GM12878 (cell line): ENCODE results near the gene CTNNBL1. TPM values are rescaled to one million over a fixed set of nuclear protein-coding genes. Genes with fewer than 3 reads are reported as not detected.

Experiments used
- ATAC-seq: fragments of 200-7000 bp; cut with Tn5 transposase; 3 replicates; pipeline ENCODE4 v1.9.1; 2020; ENCODE audit warnings: mild to moderate bottlenecking, moderate library complexity
- BruUV-seq: library from RNA; stranded (reverse); fragments of 400-500 nt; replicated peaks from 2 replicates; lab custom pipeline; 2021; lab: Mats Ljungman, UMichigan
- CTCF ChIA-PET: fragments of 300-600 bp; sonication (Branson Sonifier 250); formaldehyde crosslinking; extraction: SDS; loops from one replicate; lab custom pipeline; 2021; ENCODE audit warnings: inconsistent platforms; lab: Yijun Ruan, JAX
- POLR2A ChIA-PET: fragments of 350-600 bp; formaldehyde crosslinking; extraction: SDS; loops from one replicate; lab custom pipeline; 2021; ENCODE audit warnings: inconsistent platforms; lab: Charles Lee
- RAD21 ChIA-PET: fragments of 300-600 bp; sonication (Branson Sonifier 250); formaldehyde crosslinking; loops from one replicate; lab custom pipeline; 2023; ENCODE audit warnings: antibody characterized with exemption; ENCODE audit not compliant: unreplicated experiment; lab: Charles Lee
- SMC1A ChIA-PET: fragments of 300-600 bp; sonication (Branson Sonifier 250); formaldehyde crosslinking; loops from one replicate; lab custom pipeline; 2023; ENCODE audit not compliant: unreplicated experiment, uncharacterized antibody; lab: Charles Lee
- DNase-seq: peaks from one replicate; pipeline ENCODE4 v3.0.0-alpha.2; 2011; ENCODE audit warnings: low read depth, low spot score
- FAIRE-seq: peaks from 3 replicates; lab custom pipeline; 2011; peaks lifted over from hg19 to GRCh38; lab: Jason Lieb, UNC
- H2AFZ ChIP-seq: 2 replicates; pipeline ENCODE4 v1.6.0; 2011; ENCODE audit warnings: low read depth, low read length, control low read depth; ENCODE audit not compliant: control insufficient read depth
- H3K27ac ChIP-seq: 2 replicates; pipeline ENCODE4 v1.5.1; 2011; ENCODE audit warnings: control low read depth; ENCODE audit not compliant: control insufficient read depth, insufficient read depth
- H3K27me3 ChIP-seq, 2 experiments: replicated peaks in 1 of 2; 2 replicates each; pipeline versions ENCODE4 v1.6.0 to v1.6.1; 2011; ENCODE audit warnings: low read length in 1 of 2; ENCODE audit not compliant: control insufficient read depth in 2 of 2, insufficient read depth in 2 of 2
- H3K36me3 ChIP-seq, 2 experiments: 2 replicates each; pipeline ENCODE4 v1.5.1; 2011; ENCODE audit warnings: low read length in 1 of 2; ENCODE audit not compliant: control insufficient read depth in 2 of 2, insufficient read depth in 2 of 2
- H3K4me1 ChIP-seq: 2 replicates; pipeline ENCODE4 v1.6.1; 2011; ENCODE audit warnings: mild to moderate bottlenecking, low read length, moderate library complexity, mixed read lengths; ENCODE audit not compliant: control insufficient read depth, insufficient read depth
- H3K4me2 ChIP-seq: 2 replicates; pipeline ENCODE4 v1.6.0; 2011; ENCODE audit warnings: control low read depth; ENCODE audit not compliant: control insufficient read depth, insufficient read depth
- H3K4me3 ChIP-seq: fragments of 200-600 bp; sonication (generic); 2 replicates; pipeline ENCODE4 v1.5.1; 2016
- H3K79me2 ChIP-seq: 2 replicates; pipeline ENCODE4 v1.6.0; 2011; ENCODE audit warnings: low read length; ENCODE audit not compliant: control insufficient read depth, insufficient read depth
- H3K9ac ChIP-seq: 2 replicates; pipeline ENCODE4 v1.8.0; 2011; ENCODE audit warnings: low read length, control low read depth, mixed read lengths; ENCODE audit not compliant: control insufficient read depth, insufficient read depth
- H3K9me3 ChIP-seq: replicated peaks from 3 replicates; pipeline ENCODE4 v1.5.1; 2011; ENCODE audit warnings: mild to moderate bottlenecking, low read length; ENCODE audit not compliant: control insufficient read depth, insufficient read depth
- H4K20me1 ChIP-seq: 2 replicates; pipeline ENCODE4 v1.6.0; 2011; ENCODE audit not compliant: control insufficient read depth, insufficient read depth
- GABPA ChIP-seq: IDR thresholded peaks from 2 replicates; pipeline ENCODE4 v1.6.1; 2014; ENCODE audit warnings: antibody characterized with exemption, low read depth, mild to moderate bottlenecking, inconsistent platforms
- HDGF ChIP-seq: fragments of 450-650 bp; IDR thresholded peaks from 2 replicates; pipeline ENCODE4 v1.6.1; 2016; ENCODE audit warnings: antibody characterized with exemption
- MYB ChIP-seq: fragments of 150-350 bp; IDR thresholded peaks from 2 replicates; pipeline ENCODE4 v1.6.1; 2014; ENCODE audit warnings: mild to moderate bottlenecking, low read depth, low read length, borderline replicate concordance
- RELB ChIP-seq: fragments of 450-650 bp; IDR thresholded peaks from 2 replicates; pipeline ENCODE4 v1.6.1; 2017; ENCODE audit warnings: low read depth, mild to moderate bottlenecking, moderate library complexity
- SMAD5 ChIP-seq: IDR thresholded peaks from 2 replicates; pipeline ENCODE4 v1.6.1; 2016; ENCODE audit warnings: antibody characterized with exemption, low read depth
- STAT1 ChIP-seq: fragments of 450-650 bp; conservative IDR thresholded peaks from 2 replicates; pipeline ENCODE4 v1.6.1; 2014; ENCODE audit warnings: antibody characterized with exemption, mild to moderate bottlenecking
- WRNIP1 ChIP-seq: IDR thresholded peaks from 2 replicates; pipeline ENCODE4 v1.6.1; 2011; ENCODE audit warnings: low read depth, low read length, improper control_type of control experiment, borderline replicate concordance
- WGBS: methylation state at CpG from one replicate; pipeline ENCODE4 v1.1.6; 2016; ENCODE audit warnings: low lambda C conversion rate; ENCODE audit not compliant: insufficient replicate concordance, insufficient coverage; ENCODE audit errors: missing lambda C conversion rate; 5-methylcytosine and 5-hydroxymethylcytosine counted together
- in situ Hi-C: fragments of 300-500 bp; cut with MboI; formaldehyde crosslinking; loops from 9 replicates; pipeline ENCODE4 v1.14.3; 2018; ENCODE audit warnings: mixed read lengths
- intact Hi-C: fragments of 100-400 bp; cut with micrococcal nuclease; formaldehyde crosslinking; loops from one replicate; pipeline ENCODE4 v1.14.2; 2022; ENCODE audit not compliant: unreplicated experiment
- polyA plus RNA-seq, 11 experiments: library from polyadenylated mRNA; depleted of rRNA in 4 of 11; unstranded in 6 of 11; stranded (reverse) in 5 of 11; fragments of >200 nt; fragmentation: Nextera tagmentation in 4 of 11; fragmentation: Illumina TruSeq in 1 of 11; extraction: Ambion mirVana in 4 of 11; extraction: Trizol in 1 of 11; gene quantifications; 1 replicate in 1 of 11; 2 replicates in 10 of 11; pipeline versions ENCODE4 v1.2.1 to v1.2.3, GENCODE V29; 2011 to 2016; ENCODE audit warnings: inconsistent platforms in 2 of 11, missing spikeins in 2 of 11, low read depth in 1 of 11
- total RNA-seq, 4 experiments: library from RNA; depleted of rRNA in 3 of 4; stranded (reverse); fragments of >200 nt in 3 of 4; fragmentation: Illumina TruSeq in 1 of 4; extraction: Trizol in 1 of 4; gene quantifications; 2 replicates each; pipeline versions ENCODE4 v1.2.1 to v1.2.3, GENCODE V29; 2013 to 2021

CTNNBL1 gene
- total and polyA plus RNA-seq, 10 of the 15 experiments (the other 5 are each of a cell fraction or from before 2014, with no cell fraction given) = 43.1 to 102 (median 67.8) TPM

GRCh38 chr20:37829128-37829527 lies 135.3 kb downstream of the CTNNBL1 start:
- no peak overlapping the region for H3K27ac ChIP-seq
- intact Hi-C loops = no loop called here
- H4K20me1 ChIP-seq = no peaks in the 10 kb centered on the region
- peaks cover 0 to 2% of the 10 kb centered on the region in 2 experiments; a peak in 1 of 4 replicates for H3K36me3 ChIP-seq
- 85% methylated on average over 3 of the region's 3 CpGs for WGBS
- H3K4me2 ChIP-seq = no peak overlapping the region
- H3K27me3 ChIP-seq = no peaks in the 10 kb centered on the region
- ChIA-PET CTCF (no interaction called here), POLR2A (no interaction called here)
- H3K79me2 ChIP-seq = no peaks in the 10 kb centered on the region
- no peak overlapping the region for H3K4me3 ChIP-seq
- no peak overlapping the region for H2AFZ ChIP-seq
- no TSS peak for BruUV-seq
- H3K9me3 ChIP-seq = no peaks in the 10 kb centered on the region
- ATAC-seq = no peak
- in situ Hi-C loops = no loop called here
- no peaks in the 10 kb centered on the region; the same call in 1 of the 2 replicates for H3K4me1 ChIP-seq
- TF ChIP-seq MYB (no peak), WRNIP1 (no peak), HDGF (no peak), STAT1 (no peak), SMAD5 (no peak), RELB (no peak), GABPA (no peak)
- TF ChIP-seq, all 136 proteins: peak for 0
- DNase-seq = no peak
- H3K9ac ChIP-seq = no peak overlapping the region
- SMC1A ChIA-PET = no interaction called here
- RAD21 ChIA-PET = no interaction called here
- FAIRE-seq = no peak
